ENCODE results near the gene HOXA6.

The HOXA6 gene

GRCh38 chr7:27147199-27148030 is at the start of gene HOXA6:
Gene HOXA6, minus strand, starts transcription at chr7:27147774. Its CDS starts 25 bp downstream, at chr7:27147749.
- peaks cover 50% of the 10 kb centered on the region for H3K27me3 Mint-ChIP-seq
- peak within 1 kb of the TSS; percentile 81 for H3K4me3 Mint-ChIP-seq

GRCh38 chr7:27196287-27196767 is 48.8 kb upstream of the HOXA6 start:
- H3K4me1 Mint-ChIP-seq (ENCODE audit: low read depth): peaks cover 32% of the 10 kb centered on the region
- H3K36me3 Mint-ChIP-seq: no peaks in the 10 kb centered on the region
- H3K27ac Mint-ChIP-seq: no peak overlapping the region
- H3K4me3 Mint-ChIP-seq: no peak overlapping the region
- no peaks in the 10 kb centered on the region for H3K9me3 Mint-ChIP-seq (ENCODE audit: low read depth)
- peaks cover 54% of the 10 kb centered on the region for H3K27me3 Mint-ChIP-seq

More at GRCh38 chr7:27147199-27148030, at the start of gene HOXA6:
- Mint-ChIP-seq H3K9me3 (ENCODE audit: low read depth) (no peaks in the 10 kb centered on the region), H3K36me3 (no peaks in the 10 kb centered on the region), H3K27ac (no peak within 1 kb of the TSS), H3K4me1 (ENCODE audit: low read depth) (peaks cover 23% of the 10 kb centered on the region)

- no peaks in the 10 kb centered on the region for H3K9me3 Mint-ChIP-seq (ENCODE audit: low read depth)
- H3K4me3 Mint-ChIP-seq: no peak overlapping the region
- peaks cover 57% of the 10 kb centered on the region for H3K27me3 Mint-ChIP-seq
- H3K27ac Mint-ChIP-seq: no peak overlapping the region
- H3K4me1 Mint-ChIP-seq (ENCODE audit: low read depth): peaks cover 24% of the 10 kb centered on the region
- H3K36me3 Mint-ChIP-seq: no peaks in the 10 kb centered on the region
Observed at GRCh38 chr7:27194686-27195379, 47.3 kb upstream of the HOXA6 start.

- no peak overlapping the region for H3K27ac Mint-ChIP-seq
- no peaks in the 10 kb centered on the region for H3K36me3 Mint-ChIP-seq
- peak overlapping the region; percentile 51 for H3K4me3 Mint-ChIP-seq
- H3K27me3 Mint-ChIP-seq: peaks cover 60% of the 10 kb centered on the region
- H3K9me3 Mint-ChIP-seq (ENCODE audit: low read depth): no peaks in the 10 kb centered on the region
- peaks cover 30% of the 10 kb centered on the region for H3K4me1 Mint-ChIP-seq (ENCODE audit: low read depth)
Observed at GRCh38 chr7:27194002-27194352, 46.4 kb upstream of the HOXA6 start.

DNA sequence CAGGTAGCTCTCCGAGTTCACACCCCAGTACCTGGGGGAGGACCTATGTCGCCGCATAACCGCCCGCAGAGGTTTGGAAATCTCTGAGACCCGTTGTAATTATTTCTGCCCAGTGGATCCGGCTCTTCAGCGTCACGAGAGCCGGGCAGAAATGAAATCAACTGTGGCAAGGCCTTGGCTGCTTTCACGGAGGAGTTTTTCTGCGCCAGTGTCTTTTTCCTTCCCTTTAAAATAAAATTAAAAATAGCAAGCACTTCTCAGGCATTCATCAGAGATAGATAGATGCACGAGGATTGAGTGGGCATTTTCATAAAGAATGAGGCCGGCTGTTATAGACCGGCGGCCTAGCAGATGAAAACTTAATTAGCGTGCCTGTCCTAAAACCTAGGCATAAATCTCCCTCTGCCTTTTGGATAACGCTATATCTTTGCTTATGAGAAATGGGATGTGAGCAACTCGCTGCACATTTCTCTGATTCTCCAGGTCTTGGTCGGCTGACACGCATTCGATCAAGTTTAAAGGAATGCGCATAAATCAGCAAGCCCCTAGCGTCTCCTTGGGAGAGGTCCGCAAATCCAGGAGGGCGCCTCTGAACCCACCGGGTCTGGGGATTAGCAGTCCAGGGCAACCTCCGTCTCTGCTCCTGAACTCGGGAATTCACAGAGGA is 45.9 kb upstream of the HOXA6 start:
- Mint-ChIP-seq H3K4me3 (peak overlapping the region; percentile 51), H3K9me3 (ENCODE audit: low read depth) (no peaks in the 10 kb centered on the region), H3K36me3 (no peaks in the 10 kb centered on the region), H3K4me1 (ENCODE audit: low read depth) (peaks cover 33% of the 10 kb centered on the region), H3K27me3 (peaks cover 62% of the 10 kb centered on the region), H3K27ac (no peak overlapping the region)

- Mint-ChIP-seq H3K9me3 (ENCODE audit: low read depth) (no peaks in the 10 kb centered on the region), H3K4me3 (peak overlapping the region; percentile 71), H3K4me1 (ENCODE audit: low read depth) (peaks cover 36% of the 10 kb centered on the region), H3K27me3 (peaks cover 58% of the 10 kb centered on the region), H3K36me3 (no peaks in the 10 kb centered on the region), H3K27ac (no peak overlapping the region)
Observed at GRCh38 chr7:27192546-27193334, 45.2 kb upstream of the HOXA6 start.

DNA sequence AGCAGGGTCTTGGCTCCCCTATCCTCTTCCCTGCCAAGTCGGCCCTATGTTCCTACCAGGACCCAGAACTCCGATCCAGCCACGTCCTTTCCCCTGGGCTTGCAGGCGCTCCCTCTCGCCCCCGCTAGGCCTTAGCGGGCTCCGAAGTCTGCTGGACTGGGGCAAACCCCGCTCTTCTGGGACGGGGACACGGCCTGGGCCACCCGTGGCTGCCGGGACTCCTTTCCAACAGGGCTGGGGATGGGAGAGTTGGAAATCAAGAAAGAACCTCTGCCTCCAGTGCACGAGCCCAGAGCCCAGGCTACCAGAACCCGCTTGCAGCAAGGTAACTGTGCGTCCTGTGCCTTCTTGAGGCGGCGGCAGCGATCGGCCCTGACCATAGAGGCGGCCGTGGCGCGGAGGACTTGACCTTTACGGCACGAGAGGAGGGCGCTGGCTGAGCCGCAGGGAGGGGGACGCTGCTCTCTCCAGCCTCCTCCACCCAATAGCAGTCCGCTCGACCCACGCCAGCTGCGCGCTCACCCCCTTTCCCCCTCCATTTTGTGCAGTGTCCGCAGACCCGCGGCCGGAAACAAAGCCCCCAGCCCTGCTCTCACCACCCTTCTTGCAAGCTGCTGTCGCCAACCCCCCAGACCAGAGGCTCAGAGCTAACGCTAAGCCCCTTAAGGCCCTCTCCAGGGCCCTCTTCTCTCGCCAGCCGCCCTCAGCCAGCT is 44.4 kb upstream of the HOXA6 start:
- H3K4me3 Mint-ChIP-seq: peak overlapping the region; percentile 65
- peaks cover 42% of the 10 kb centered on the region for H3K4me1 Mint-ChIP-seq (ENCODE audit: low read depth)
- peaks cover 57% of the 10 kb centered on the region for H3K27me3 Mint-ChIP-seq

DNA sequence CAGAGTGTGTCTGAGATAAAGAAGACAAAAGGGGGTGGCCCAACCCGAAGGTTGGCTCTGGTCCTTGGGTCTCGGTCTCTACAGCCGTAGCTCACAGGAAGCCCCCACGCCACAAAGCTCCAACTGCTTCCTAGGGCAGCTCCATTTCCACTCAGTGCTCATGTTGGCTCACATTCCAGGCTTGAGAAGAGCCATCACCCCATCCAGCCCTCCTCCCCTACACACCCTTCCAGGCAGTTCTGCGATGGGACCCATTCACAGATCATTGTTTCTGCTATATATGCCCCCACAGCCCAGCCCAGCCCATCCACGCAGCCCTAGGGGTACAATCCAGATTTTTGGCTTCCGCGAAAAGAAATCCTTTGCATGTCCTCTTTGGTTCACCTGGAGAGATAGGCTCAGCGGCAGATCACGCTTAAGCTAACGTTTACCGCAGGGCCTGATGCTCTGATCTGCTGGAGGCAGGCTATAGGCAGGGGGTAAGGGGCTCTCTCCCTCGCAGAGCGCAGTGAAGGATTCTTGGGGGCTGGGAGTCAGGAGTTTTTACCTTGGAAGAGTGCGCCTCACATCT is 43.7 kb upstream of the HOXA6 start:
- Mint-ChIP-seq H3K9me3 (ENCODE audit: low read depth) (no peaks in the 10 kb centered on the region), H3K36me3 (no peaks in the 10 kb centered on the region), H3K4me1 (ENCODE audit: low read depth) (peaks cover 44% of the 10 kb centered on the region), H3K4me3 (peak overlapping the region; percentile 51), H3K27me3 (peaks cover 56% of the 10 kb centered on the region), H3K27ac (no peak overlapping the region)

More for the DNA sequence above, 44.4 kb upstream of the HOXA6 start:
- no peak overlapping the region for H3K27ac Mint-ChIP-seq
- no peaks in the 10 kb centered on the region for H3K9me3 Mint-ChIP-seq (ENCODE audit: low read depth)
- H3K36me3 Mint-ChIP-seq: no peaks in the 10 kb centered on the region

- H3K27ac Mint-ChIP-seq: no peak overlapping the region
- H3K27me3 Mint-ChIP-seq: peaks cover 57% of the 10 kb centered on the region
- H3K4me3 Mint-ChIP-seq: peak overlapping the region; percentile 10
- no peaks in the 10 kb centered on the region for H3K36me3 Mint-ChIP-seq
- no peaks in the 10 kb centered on the region for H3K9me3 Mint-ChIP-seq (ENCODE audit: low read depth)
- H3K4me1 Mint-ChIP-seq (ENCODE audit: low read depth): peaks cover 54% of the 10 kb centered on the region
Observed at GRCh38 chr7:27189997-27190748, 42.6 kb upstream of the HOXA6 start.

DNA sequence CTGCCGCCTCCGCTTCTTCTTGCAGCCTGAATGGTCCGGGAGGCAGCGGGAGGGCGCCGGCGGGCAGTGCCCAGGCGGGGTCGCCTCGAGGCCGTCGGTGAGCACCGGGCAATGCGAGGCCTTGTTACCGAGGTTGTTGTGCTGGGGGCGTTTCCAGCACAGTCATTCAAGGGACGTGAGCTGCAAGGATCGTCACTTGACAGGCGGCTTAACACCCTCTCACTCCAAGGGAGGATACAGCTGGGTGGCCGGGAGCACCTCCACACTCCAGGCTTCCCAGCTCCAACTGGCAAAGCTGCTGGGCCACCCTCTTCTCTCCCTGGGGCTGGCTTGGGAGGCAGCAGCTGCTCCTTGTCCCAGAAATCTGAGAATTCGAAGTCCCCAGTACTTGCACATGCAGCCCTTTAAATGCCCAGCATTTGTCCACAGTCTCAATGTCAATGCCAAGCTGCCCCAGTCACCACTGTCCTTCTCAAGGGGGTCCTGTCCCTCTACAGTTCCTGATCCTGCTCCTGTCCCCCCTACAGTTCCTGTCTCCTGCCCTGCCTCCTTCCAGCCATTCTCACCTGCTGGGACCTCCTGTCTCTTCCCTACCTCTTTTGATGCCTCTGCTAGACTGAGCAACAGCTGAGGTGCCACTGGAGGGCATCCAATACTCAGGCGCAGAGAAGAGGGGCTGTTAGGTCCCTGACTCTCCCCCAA is 41.9 kb upstream of the HOXA6 start:
- H3K4me3 Mint-ChIP-seq: peak overlapping the region; percentile 77
- H3K27ac Mint-ChIP-seq: no peak overlapping the region
- H3K9me3 Mint-ChIP-seq (ENCODE audit: low read depth): no peaks in the 10 kb centered on the region
- H3K4me1 Mint-ChIP-seq (ENCODE audit: low read depth): peaks cover 60% of the 10 kb centered on the region
- no peaks in the 10 kb centered on the region for H3K36me3 Mint-ChIP-seq
- peaks cover 56% of the 10 kb centered on the region for H3K27me3 Mint-ChIP-seq

- Mint-ChIP-seq H3K27ac (no peak overlapping the region), H3K9me3 (ENCODE audit: low read depth) (no peaks in the 10 kb centered on the region), H3K4me1 (ENCODE audit: low read depth) (peaks cover 62% of the 10 kb centered on the region), H3K4me3 (peak overlapping the region; percentile 77), H3K36me3 (no peaks in the 10 kb centered on the region), H3K27me3 (peaks cover 51% of the 10 kb centered on the region)
Observed at GRCh38 chr7:27188386-27189294, 41.1 kb upstream of the HOXA6 start.
